NCI-H146 treated with DMSO at 0.1 percent for 48 hours (cell line): ENCODE results near the gene NCS1.

Source experiments
- DNase-seq: peaks from one replicate; lab custom pipeline; 2025; ENCODE audit not compliant: unreplicated experiment; lab: John Stamatoyannopoulos, UW

The NCS1 gene

GRCh38 chr9:130284690-130285089 is 112.5 kb downstream of the NCS1 start:
- no peak for DNase-seq

GRCh38 chr9:130285271-130285670 is 113.1 kb downstream of the NCS1 start:
- no peak for DNase-seq

GRCh38 chr9:130286072-130286770 is 114.0 kb downstream of the NCS1 start:
- DNase-seq: no peak
